Posterior cingulate gyrus (tissue), 11 donors: Measurements from ENCODE around the gene PAX5.

Experiments used
- DNase-seq, 10 donors: peaks; one replicate each; pipeline versions ENCODE4 v3.0.0 to v3.0.0-alpha.2; 2020 to 2021; ENCODE audit warnings: mixed read lengths in 3 of 10
- intact Hi-C: fragments of 100-400 bp; cut with DNase I; formaldehyde crosslinking; loops from one replicate; pipeline ENCODE4 v1.15.1; 2023

Gene PAX5

DNA sequence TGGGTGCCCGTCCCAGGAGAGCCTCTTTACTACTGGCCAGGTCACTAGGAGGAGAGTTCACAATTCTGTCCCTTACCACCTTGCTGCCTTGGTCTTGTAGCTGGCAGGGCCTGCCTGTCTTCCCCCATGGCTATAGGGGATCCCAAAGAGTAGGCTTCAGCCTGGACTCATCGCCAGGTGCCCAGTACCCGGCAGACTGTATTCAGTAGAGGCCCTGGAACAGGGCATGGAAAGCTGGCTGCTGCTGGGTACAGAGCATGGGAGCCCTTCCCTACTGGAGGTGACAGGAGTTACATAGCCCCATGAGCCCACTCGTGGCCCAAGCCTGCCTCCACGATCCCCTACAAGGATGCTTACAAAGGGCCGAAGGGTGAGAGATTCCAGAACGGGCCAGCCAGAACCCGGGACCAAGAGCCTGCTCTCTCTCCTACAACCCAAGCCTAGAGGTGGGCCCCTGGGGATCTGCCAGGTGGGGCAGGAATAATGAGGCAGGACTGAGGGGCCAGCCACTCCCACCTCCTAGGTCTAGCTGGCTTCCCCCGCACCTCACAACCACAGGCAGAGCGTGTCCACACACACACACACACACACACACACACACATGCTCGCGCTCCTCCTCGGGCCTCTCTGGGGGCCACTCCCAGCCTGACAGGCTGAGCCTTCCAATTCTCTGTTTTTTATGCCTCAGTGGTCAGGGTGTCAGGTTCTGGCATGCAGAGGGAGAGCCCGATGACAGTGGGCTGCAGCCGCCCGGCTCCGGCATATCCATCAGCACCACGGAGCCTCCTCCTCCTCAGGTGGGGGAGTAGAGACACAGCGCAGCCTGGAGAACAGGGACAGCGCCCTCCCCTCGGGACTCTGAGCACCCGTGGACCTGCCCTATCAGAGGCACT is 186.0 kb downstream of the PAX5 start:
- intact Hi-C loops: no loop called here
- peak in 2 of 10 donors; percentile 25 to 63 for DNase-seq

DNA sequence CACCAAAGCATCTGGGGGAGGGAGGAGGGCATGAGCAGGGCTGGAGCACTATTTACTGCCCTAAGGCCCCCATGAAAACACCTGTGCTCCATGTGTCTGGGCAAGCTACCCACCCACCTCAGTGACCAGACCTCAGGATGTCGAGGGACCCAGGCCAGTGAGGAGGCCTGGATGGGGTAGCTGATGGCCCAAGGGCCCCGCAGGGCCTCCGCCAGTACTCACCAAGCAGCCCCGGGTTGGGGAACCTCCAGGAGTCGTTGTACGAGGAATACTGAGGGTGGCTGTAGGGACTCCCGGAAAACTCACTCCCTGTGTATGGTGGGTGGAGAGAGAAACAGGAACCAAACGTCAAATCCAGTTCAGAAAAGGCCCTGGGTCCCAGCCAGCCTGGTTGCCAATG is 187.4 kb downstream of the PAX5 start:
- intact Hi-C loops: no loop called here
- DNase-seq: peak in 2 of 10 donors; percentile 53 to 63

DNA sequence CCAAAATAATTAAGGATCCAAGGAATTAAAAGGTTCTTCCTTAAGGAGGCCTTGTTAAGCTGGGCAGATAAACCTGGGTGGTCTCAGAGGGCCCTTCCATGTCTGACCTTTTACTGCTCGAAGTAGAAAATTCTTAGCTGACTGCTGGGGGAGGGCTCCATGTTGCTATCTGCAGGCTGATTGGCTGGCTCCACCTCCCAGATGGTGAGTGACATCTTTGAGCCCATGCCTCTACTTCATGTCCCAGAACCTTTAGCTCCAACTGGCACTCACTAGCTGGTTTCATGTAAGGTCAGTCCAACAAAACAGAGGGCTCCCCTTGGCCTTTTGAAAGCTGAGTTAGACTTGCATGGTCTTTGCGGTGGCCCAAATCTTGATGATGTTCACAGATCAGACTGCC is 188.2 kb downstream of the PAX5 start:
- intact Hi-C loops: no loop called here
- peak in 2 of 10 donors; percentile 27 to 33 for DNase-seq

DNA sequence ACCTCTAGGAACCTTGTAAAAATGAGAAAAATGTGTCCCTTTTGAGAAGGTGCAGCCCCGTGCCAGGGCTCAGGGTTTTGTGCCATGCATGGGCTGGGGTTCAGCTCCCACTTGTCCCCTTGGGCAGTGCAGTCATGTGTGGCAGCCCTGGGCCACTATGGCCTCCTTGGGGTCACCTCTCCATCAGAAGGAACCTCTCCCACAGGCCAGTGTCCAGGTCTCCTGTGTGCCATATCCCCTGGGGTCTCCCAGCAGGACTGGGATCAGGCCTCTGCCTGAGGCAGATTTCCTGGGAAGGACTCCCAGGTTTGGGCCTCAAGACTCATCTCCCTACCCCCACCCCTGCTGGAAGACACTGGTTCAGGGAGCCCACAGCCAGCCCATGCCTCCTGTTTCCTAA is 189.1 kb downstream of the PAX5 start:
- peak in 2 of 10 donors; percentile 52 to 70 for DNase-seq
- intact Hi-C loops: no loop called here

GRCh38 chr9:36843964-36844363 is 190.1 kb downstream of the PAX5 start:
- intact Hi-C loops: no loop called here

DNA sequence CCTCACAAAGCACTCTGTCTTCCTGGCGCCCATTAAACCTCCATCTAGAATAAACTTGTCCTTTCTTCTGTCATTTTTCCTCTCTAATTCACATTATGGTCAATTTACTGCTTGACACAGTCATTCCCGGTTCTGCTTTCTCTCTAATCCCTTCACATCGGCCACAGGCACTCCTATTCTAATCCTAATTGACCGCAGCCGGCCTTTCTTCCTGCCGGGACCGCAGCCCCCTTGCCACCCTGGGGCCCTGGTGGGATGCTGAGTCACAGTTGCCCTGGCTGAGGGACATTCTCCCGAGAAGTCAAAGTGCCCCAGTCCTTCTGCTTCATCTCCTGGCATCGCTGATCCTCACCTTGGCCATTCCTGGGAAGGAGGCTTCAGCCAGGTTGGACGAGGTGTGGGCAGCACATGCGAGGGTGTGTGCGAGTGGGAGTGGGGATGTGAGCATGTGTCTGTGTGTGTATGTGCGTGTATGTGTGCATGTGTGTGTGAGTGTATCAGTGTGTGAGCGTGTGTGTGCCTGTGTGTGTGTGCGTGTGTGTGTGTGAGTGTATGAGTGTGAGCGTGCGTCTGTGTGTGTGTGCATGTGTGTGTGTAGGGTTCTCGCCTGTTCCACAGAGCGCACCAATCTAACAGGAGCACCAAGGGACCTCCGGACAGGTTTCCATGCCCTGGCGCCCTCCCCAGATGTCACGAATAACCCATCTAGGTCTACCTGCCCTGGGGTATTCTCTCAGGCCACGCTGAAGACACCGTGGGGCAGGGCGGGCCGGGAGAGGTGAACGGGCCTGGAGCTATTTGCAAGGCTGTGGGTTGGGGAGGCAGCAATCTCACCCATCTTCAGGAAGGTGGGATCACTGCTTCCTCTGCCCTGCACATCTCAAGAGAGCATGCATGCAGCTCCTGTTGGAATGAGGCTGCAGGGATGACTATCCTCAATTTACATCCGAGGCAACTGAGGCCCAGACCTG is 191.2 kb downstream of the PAX5 start:
- intact Hi-C loops: no loop called here

More at GRCh38 chr9:36843964-36844363, 190.1 kb downstream of the PAX5 start:
- DNase-seq: peak in 1 of 10 donors; percentile 3

GRCh38 chr9:36840898-36841536 is 193.1 kb downstream of the PAX5 start:
- intact Hi-C loops: no loop called here
- DNase-seq: peak in 2 of 10 donors; percentile 5 to 24

More for the DNA sequence above, 191.2 kb downstream of the PAX5 start:
- peak in 3 of 10 donors; percentile 24 to 55 (median 48) for DNase-seq

DNA sequence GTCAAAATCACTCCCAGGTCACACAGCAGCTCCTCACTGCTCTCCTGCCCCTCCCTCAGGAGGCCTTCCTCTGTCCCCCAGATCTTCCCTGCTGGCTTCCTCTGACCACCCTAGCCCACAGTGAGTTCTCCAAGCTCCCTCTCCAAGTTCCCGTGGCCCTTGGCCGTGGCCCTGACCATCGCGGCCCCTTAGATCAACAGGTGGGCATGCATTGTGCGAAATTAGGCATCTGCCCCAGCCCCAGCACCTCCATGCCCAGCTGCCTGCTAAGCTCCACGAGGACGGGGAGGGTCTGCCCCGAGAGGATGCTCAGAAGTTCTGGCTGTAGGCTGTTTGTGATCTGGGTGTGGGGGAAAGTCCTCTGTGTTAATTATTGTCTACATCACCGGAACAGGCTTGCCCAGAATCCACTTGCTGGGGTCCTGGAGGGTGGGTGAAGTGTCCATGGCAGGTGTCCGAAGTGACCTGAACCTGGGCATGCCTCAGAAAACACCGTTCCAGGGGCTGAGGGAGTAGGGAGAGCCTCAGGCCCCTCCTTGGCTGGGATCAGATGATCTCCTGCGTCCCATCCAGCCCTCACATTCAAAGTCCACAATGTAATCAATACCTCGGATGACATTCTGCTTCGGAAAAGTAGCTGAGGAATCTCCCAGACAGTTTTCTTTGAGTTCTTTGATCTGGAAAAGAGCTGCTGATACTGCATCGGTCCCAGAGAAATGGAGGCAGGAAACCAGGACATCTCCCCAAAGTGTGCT is 194.8 kb downstream of the PAX5 start:
- peak in 2 of 10 donors; percentile 49 to 56 for DNase-seq
- intact Hi-C loops: no loop called here

DNA sequence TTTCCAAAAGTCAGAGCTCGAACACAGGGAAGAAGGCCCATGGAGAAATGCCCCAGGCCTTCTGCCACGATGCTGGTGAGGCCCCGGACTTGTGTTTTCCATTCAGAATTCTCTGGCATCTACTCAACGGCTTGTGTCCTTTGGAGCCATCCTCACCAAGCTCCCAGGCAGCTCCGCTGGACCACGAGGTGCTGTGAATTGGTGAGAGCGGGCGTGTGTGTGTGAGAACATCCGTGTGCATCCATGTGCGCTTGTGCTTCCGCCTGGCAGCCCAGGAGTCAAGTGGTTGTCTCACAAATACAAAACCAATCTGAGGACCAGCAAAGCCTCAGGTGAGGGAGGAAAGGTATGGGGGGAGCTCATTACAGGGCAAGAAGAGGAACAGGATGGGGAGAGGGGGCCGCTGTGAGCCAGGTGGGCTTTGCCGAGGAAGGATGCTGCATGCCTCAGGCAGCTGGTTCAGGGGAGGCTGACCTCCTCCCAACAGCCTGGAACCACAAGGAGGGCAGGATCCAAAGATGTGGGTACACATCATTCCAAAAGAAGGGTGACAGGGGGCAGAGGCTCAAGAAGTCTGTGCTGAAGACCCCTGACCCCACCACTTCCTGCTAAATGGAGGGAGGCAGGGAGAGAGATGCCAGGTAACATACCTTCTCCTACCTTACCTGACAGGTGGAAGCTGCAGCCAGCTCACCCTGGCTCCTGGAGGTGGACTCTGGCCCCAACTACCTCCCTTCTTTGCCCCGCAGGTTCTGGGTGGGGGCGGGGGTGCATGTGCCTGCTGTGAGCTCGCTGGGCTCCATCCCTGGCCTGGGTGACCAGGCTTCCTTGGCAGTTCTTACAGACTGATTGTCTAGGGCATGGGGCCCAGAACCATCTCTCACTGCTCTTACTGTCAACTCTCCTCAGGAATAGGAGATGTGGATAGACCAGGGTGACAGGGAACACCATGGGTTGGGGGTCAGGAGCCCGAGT is 196.3 kb downstream of the PAX5 start:
- intact Hi-C loops: no loop called here
- peak in 2 of 10 donors; percentile 49 to 72 for DNase-seq

DNA sequence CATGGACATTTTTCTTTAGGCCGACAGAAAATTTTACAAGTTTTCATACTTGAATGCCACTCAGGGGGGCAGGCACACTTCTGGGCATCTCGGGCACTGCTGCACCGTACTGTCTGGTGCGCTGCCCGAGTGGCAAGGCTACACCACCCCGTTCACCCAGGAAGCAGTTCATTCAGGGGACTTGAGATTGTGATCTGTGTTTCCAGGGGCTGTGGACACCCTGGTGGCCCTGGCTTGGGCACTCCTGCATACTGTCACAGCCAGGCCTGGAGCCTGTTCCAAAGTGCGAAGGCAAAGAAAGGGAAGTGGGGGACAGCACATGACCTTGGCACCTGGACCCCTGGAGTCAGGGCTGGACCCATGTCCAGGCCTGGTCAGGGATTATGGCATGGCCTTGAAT is 197.6 kb downstream of the PAX5 start:
- intact Hi-C loops: no loop called here
- DNase-seq: peak in 1 of 10 donors; percentile 67

GRCh38 chr9:36835271-36835996 is 198.6 kb downstream of the PAX5 start:
- intact Hi-C loops: no loop called here
- no peak for DNase-seq

- intact Hi-C loops: no loop called here
- DNase-seq: no peak
These were observed 199.3 kb downstream of the PAX5 start for GRCh38 chr9:36834736-36835135.

DNA sequence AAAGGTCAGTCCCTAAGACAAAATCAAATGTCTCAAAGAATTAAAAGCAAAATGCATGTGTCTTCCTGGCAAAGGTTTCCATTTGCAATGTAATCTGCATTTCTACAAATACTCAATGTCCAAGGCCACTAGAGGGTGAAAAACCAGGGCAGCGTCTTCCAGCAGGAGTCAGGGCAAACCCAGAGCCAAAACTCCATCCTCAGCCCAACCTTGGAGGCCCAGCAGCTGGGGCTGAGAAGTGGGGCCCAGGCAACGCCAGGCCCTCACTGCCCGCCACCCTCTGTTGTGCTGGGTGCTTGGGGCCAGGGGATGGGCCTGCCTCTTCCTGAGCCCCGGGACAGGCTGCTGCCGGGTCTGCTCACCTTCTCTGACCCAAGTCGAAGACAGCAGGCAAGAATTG is 200.1 kb downstream of the PAX5 start:
- intact Hi-C loops: no loop called here
- DNase-seq: peak in 1 of 10 donors; percentile 71

DNA sequence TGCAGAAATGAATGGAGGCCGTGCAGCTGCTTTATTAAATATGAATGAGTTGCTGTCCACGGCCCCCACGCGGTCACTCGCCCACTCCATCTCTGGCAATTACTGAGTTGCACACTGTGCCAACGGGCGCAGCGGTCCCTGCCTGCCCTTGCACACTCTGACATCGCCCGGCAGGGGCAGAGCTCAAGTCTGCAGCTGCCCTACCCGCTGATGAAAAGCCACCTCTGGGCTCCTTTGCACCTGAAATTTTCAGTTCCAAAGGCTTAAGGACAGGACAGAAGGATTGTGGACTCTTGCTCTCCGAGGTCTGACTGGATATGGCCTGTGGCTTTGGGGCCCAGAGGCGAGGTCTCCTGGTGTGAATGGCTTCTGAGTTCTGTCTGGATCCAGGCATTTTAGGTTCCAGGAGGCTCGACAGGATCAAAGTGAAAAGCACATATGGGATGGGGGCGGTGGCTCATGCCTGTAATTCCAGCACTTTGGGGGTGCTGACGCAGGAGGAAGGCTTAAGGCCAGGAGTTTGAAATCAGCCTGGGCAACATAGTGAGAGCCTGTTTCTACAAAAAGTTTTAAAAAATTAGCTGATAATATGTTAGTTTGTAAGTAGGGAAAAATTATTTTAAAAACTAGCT is 201.8 kb downstream of the PAX5 start:
- peak in 4 of 10 donors; percentile 30 to 90 (median 66) for DNase-seq
- intact Hi-C loops: no loop called here

DNA sequence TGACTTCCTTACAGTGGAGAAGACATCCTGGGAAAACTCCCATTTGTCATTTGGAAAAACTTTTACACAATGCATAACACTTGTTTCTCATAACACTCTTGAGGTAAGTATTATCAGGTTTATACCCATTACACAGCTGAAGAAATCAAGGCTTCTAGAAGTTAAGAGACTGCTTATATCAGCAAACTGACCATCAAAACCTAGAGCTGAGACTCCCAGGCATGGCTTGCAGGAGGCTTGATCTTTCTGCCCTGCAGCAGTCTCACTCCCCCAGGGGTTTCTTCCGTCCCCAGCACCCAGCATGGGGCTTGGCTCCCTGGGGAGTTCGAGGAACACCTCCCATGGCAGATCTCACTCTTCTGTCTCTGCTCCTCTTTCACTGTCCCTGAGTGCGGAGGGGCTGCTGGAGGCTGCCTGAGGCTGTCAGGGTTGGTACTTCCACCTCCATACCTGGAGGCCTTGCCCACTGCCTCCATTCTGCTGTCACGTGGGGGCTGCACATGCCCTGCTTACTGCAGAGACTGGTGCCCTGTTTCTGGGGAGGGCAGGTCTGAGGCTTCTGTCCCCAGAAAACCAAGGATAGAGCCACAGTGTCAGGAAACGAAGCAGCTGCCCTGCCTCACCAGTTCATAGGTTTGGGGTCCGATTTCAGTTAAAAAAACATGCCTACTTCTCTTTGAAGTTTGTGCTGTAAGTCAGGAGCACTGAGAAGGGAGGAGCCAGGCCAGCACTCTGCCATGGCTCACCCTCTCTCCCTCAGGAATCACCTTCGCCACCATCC is 202.5 kb downstream of the PAX5 start:
- no peak for DNase-seq
- intact Hi-C loops: no loop called here

DNA sequence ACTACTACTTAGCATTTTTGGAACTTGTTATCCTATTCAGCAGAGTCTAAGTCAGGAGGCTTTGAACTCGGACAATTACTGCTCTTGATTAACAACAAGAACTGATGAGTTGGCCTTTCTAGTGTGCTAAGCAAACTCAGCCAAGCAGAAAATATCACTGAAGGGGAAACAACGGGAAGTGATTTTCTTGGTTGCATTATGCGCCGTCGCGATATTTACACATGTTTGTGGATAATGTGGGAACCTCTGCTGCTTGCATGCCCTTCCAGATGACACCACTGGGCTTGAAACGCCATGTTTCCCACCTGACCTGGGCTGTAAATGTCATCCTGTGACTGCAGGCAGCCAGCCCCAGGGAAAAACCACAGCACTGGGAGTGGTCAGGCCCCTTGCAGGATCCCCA is 205.5 kb downstream of the PAX5 start:
- intact Hi-C loops: no loop called here
- peak in 1 of 10 donors; percentile 54 for DNase-seq

GRCh38 chr9:36827593-36827992 is 206.5 kb downstream of the PAX5 start:
- intact Hi-C loops: no loop called here

More at GRCh38 chr9:36827593-36827992, 206.5 kb downstream of the PAX5 start:
- peak in 1 of 10 donors; percentile 6 for DNase-seq
